Gastroesophageal sphincter (tissue), 3 donors: ENCODE data around the gene ZNF610.

Source experiments
- CTCF ChIP-seq, 4 experiments: fragments of 200-600 bp in 2 of 4; fragments of 450-650 bp in 2 of 4; sonication (generic) in 1 of 4; IDR thresholded peaks; one replicate each; pipeline ENCODE4 v1.5.1; 2017 to 2019; ENCODE audit warnings: antibody characterized with exemption in 4 of 4, mild to moderate bottlenecking in 2 of 4, moderate library complexity in 2 of 4
- EP300 ChIP-seq: sonication (generic); formaldehyde crosslinking; IDR thresholded peaks from one replicate; pipeline ENCODE4 v1.6.1; 2017; ENCODE audit warnings: antibody characterized with exemption, mild to moderate bottlenecking
- POLR2A ChIP-seq, 2 donors: fragments of 450-650 bp; IDR thresholded peaks; one replicate each; pipeline ENCODE4 v1.6.1; 2017; ENCODE audit warnings: antibody characterized with exemption in 2 of 2, mild to moderate bottlenecking in 2 of 2, moderate library complexity in 1 of 2

GRCh38 chr19:52286256-52286655 lies 49.8 kb upstream of the ZNF610 start:
- TF ChIP-seq CTCF (IDR thresholded peaks at IDR 0.05) (no peak), POLR2A (IDR thresholded peaks at IDR 0.05) (no peak), EP300 (no peak)
